K562 (cell line): ENCODE results near the gene EWSR1. TPM values are rescaled to one million over a fixed set of nuclear protein-coding genes. Genes with fewer than 3 reads are reported as not detected.

Source experiments
- ATF7 ChIP-seq: fragments of 450-650 bp; IDR thresholded peaks from 2 replicates; pipeline ENCODE4 v1.7.1; 2014; ENCODE audit warnings: mild to moderate bottlenecking, moderate library complexity
- BMI1 ChIP-seq: fragments of 150-350 bp; IDR thresholded peaks from 2 replicates; pipeline ENCODE4 v1.6.1; 2014; ENCODE audit warnings: low read length
- BRCA1 ChIP-seq, 2 experiments: fragments of 450-650 bp in 1 of 2; sonication (generic) in 1 of 2; formaldehyde crosslinking in 1 of 2; IDR thresholded peaks; 2 replicates each; pipeline versions ENCODE4 v1.5.0 to v1.6.1; 2017 to 2020; ENCODE audit warnings: mild to moderate bottlenecking in 1 of 2, missing genetic modification reagents in 1 of 2
- BRD4 ChIP-seq: fragments of 200-600 bp; sonication (generic); IDR thresholded peaks from 2 replicates; pipeline ENCODE4 v1.6.1; 2017; ENCODE audit warnings: inconsistent platforms
- CCAR2 ChIP-seq: fragments of 200-400 bp; formaldehyde crosslinking; IDR thresholded peaks from 2 replicates; pipeline ENCODE4 v1.6.1; 2017; ENCODE audit warnings: mild to moderate bottlenecking, low read depth, low read length
- EGR1 ChIP-seq: fragments of 450-650 bp; conservative IDR thresholded peaks from 2 replicates; pipeline ENCODE4 v1.6.1; 2017; ENCODE audit warnings: mild to moderate bottlenecking
- ETS2 ChIP-seq: IDR thresholded peaks from 2 replicates; pipeline ENCODE4 v1.6.1; 2016; ENCODE audit warnings: borderline replicate concordance, missing genetic modification characterization, mild to moderate bottlenecking, moderate library complexity, missing compliant biosample characterization; ENCODE audit not compliant: poor library complexity, severe bottlenecking
- FOS ChIP-seq: IDR thresholded peaks from 3 replicates; pipeline ENCODE4 v1.6.1; 2011; ENCODE audit not compliant: insufficient read length; ENCODE audit errors: extremely low read depth
- GABPB2 ChIP-seq: fragments of 250-450 bp; sonication (Bioruptor Pico); conservative IDR thresholded peaks from 2 replicates; pipeline ENCODE4 v1.5.1; 2021; ENCODE audit warnings: mild to moderate bottlenecking
- GATA2 ChIP-seq: sonication (generic); formaldehyde crosslinking; IDR thresholded peaks from 2 replicates; pipeline ENCODE4 v1.4.0; 2020; ENCODE audit warnings: mild to moderate bottlenecking, missing genetic modification reagents
- HNRNPK ChIP-seq: fragments of 200-400 bp; formaldehyde crosslinking; IDR thresholded peaks from one replicate; pipeline ENCODE4 v1.6.1; 2018; ENCODE audit warnings: mild to moderate bottlenecking, low read depth, low read length; ENCODE audit not compliant: poor library complexity, severe bottlenecking
- HNRNPUL1 ChIP-seq: fragments of 200-400 bp; formaldehyde crosslinking; IDR thresholded peaks from 2 replicates; pipeline ENCODE4 v1.6.1; 2017; ENCODE audit warnings: low read length
- MAZ ChIP-seq, 2 experiments: fragments of 450-650 bp in 1 of 2; sonication (generic) in 1 of 2; formaldehyde crosslinking; IDR thresholded peaks in 1 of 2; conservative IDR thresholded peaks in 1 of 2; 2 replicates each; pipeline versions ENCODE4 v1.4.0 to v1.5.0; 2020; ENCODE audit warnings: mild to moderate bottlenecking in 1 of 2, missing genetic modification reagents in 1 of 2
- MBD1 ChIP-seq: fragments of 250-450 bp; sonication (Bioruptor Pico); IDR thresholded peaks from 2 replicates; pipeline ENCODE4 v1.8.0; 2022; ENCODE audit warnings: inconsistent platforms
- MCM5 ChIP-seq: fragments of 450-650 bp; IDR thresholded peaks from 2 replicates; pipeline ENCODE4 v1.6.1; 2016; ENCODE audit warnings: low read depth
- MYNN ChIP-seq, 2 experiments: sonication (generic); formaldehyde crosslinking in 1 of 2; IDR thresholded peaks; 2 replicates each; pipeline versions ENCODE4 v1.5.0 to v1.6.1; 2016 to 2020; ENCODE audit warnings: antibody characterized with exemption in 1 of 2, missing genetic modification reagents in 1 of 2
- RBM39 ChIP-seq: fragments of 200-400 bp; formaldehyde crosslinking; optimal IDR thresholded peaks from 2 replicates; pipeline ENCODE3; 2018; ENCODE audit warnings: low read depth, low read length
- SAP30 ChIP-seq: fragments of 200-600 bp; sonication (generic); IDR thresholded peaks from 2 replicates; pipeline ENCODE4 v1.6.1; 2012; ENCODE audit warnings: borderline replicate concordance, low read depth, mild to moderate bottlenecking, moderate library complexity, low read length, control low read depth, inconsistent platforms; ENCODE audit not compliant: insufficient read depth, poor library complexity, severe bottlenecking
- SIN3B ChIP-seq: fragments of 450-650 bp; IDR thresholded peaks from 2 replicates; pipeline ENCODE4 v1.6.1; 2017; ENCODE audit warnings: low read depth, mild to moderate bottlenecking, moderate library complexity
- SMARCB1 ChIP-seq: IDR thresholded peaks from 2 replicates; pipeline ENCODE4 v1.6.1; 2011; ENCODE audit warnings: improper control_type of control experiment, low read depth; ENCODE audit not compliant: insufficient read length
- SP2 ChIP-seq: IDR thresholded peaks from 2 replicates; pipeline ENCODE4 v1.6.1; 2011; ENCODE audit warnings: mild to moderate bottlenecking, low read depth, low read length, moderate library complexity; ENCODE audit not compliant: poor library complexity, severe bottlenecking; ENCODE audit errors: extremely low read depth
- TCFL5 ChIP-seq: fragments of 250-450 bp; sonication (Bioruptor Pico); conservative IDR thresholded peaks from 2 replicates; pipeline ENCODE4 v1.6.1; 2021; ENCODE audit warnings: mild to moderate bottlenecking, moderate library complexity, matching md5 sums
- U2AF1 ChIP-seq: fragments of 200-400 bp; formaldehyde crosslinking; optimal IDR thresholded peaks from 2 replicates; pipeline ENCODE3; 2017; ENCODE audit warnings: mild to moderate bottlenecking, low read depth, low read length, moderate library complexity
- ZBTB7A ChIP-seq: IDR thresholded peaks from 2 replicates; pipeline ENCODE4 v1.6.1; 2011; ENCODE audit warnings: low read depth, mild to moderate bottlenecking, low read length, moderate library complexity, borderline replicate concordance; ENCODE audit not compliant: control insufficient read depth
- ZFPM2 ChIP-seq: fragments of 250-450 bp; sonication (Bioruptor Pico); IDR thresholded peaks from 2 replicates; pipeline ENCODE4 v1.5.1; 2022; ENCODE audit warnings: mild to moderate bottlenecking
- ZNF134 ChIP-seq: fragments of 250-450 bp; sonication (Bioruptor Pico); conservative IDR thresholded peaks from 2 replicates; pipeline ENCODE4 v1.4.0; 2020
- ZNF184 ChIP-seq: sonication (generic); formaldehyde crosslinking; IDR thresholded peaks from 2 replicates; pipeline ENCODE4 v1.5.0; 2020; ENCODE audit warnings: missing genetic modification reagents
- ZNF224 ChIP-seq: sonication (generic); formaldehyde crosslinking; IDR thresholded peaks from 2 replicates; pipeline ENCODE4 v1.8.0; 2022; ENCODE audit warnings: mild to moderate bottlenecking, missing genetic modification reagents
- ZNF41 ChIP-seq: fragments of 250-450 bp; sonication (Bioruptor Pico); conservative IDR thresholded peaks from 2 replicates; pipeline ENCODE4 v1.4.0; 2020; ENCODE audit warnings: mild to moderate bottlenecking
- ZNF57 ChIP-seq: fragments of 450-650 bp; formaldehyde crosslinking; IDR thresholded peaks from 2 replicates; pipeline ENCODE4 v1.4.0; 2020; ENCODE audit warnings: mild to moderate bottlenecking, moderate library complexity
- polyA plus RNA-seq, 8 experiments: library from polyadenylated mRNA; depleted of rRNA in 4 of 8; stranded (reverse) in 5 of 8; unstranded in 3 of 8; fragments of >200 nt; fragmentation: Nextera tagmentation in 2 of 8; fragmentation: Illumina TruSeq in 1 of 8; extraction: Ambion mirVana in 2 of 8; extraction: Trizol in 1 of 8; gene quantifications; 2 replicates each; pipeline versions ENCODE4 v1.2.1 to v1.2.3, GENCODE V29; 2011 to 2014; ENCODE audit warnings: inconsistent platforms in 1 of 8, missing spikeins in 1 of 8
- total RNA-seq, 7 experiments: library from RNA; depleted of rRNA in 6 of 7; stranded (reverse); fragments of >200 nt in 6 of 7; fragmentation: Illumina TruSeq in 2 of 7; extraction: Trizol in 2 of 7; gene quantifications; 2 replicates each; pipeline versions ENCODE4 v1.2.1 to v1.2.3, GENCODE V29; 2011 to 2021; ENCODE audit warnings: low replicate concordance in 1 of 7
- TF ChIP-seq, protein P1 (sequence below): sonication (generic); formaldehyde crosslinking; IDR thresholded peaks from 2 replicates; pipeline ENCODE4 v1.9.0; 2022; ENCODE audit warnings: mild to moderate bottlenecking, missing genetic modification reagents

The EWSR1 gene
- total and polyA plus RNA-seq, 9 of the 15 experiments (the other 6 are each of a cell fraction or from before 2014, with no cell fraction given) = 83.3 to 450 (median 239) TPM

GRCh38 chr22:29310863-29311339 is 42.8 kb downstream of the EWSR1 start (continued):
- TF ChIP-seq ZBTB7A (peak; percentile 89), SMARCB1 (no peak), ZNF134 (CRISPR knock-in tag) (no peak), SAP30 (peak; percentile 37), HNRNPUL1 (no peak), RBM39 (no peak), ZNF41 (CRISPR knock-in tag) (no peak), GATA2 (CRISPR knock-in tag) (no peak), MYNN (IDR thresholded peaks at IDR 0.05) (no peak), MYNN (CRISPR knock-in tag; IDR thresholded peaks at IDR 0.05) (no peak), MAZ (CRISPR knock-in tag; conservative IDR thresholded peaks at IDR 0.05 in 1 of 2, IDR thresholded peaks at IDR 0.05 in 1 of 2) (peak; percentile 61 to 71; a peak in 3 of 4 replicates), MBD1 (CRISPR knock-in tag) (no peak), HNRNPK (no peak), U2AF1 (no peak), FOS (peak; percentile 41), EGR1 (peak; percentile 85), SIN3B (no peak), GABPB2 (CRISPR knock-in tag) (no peak), ZNF224 (CRISPR knock-in tag) (no peak), ZNF57 (CRISPR knock-in tag) (no peak), BRD4 (no peak), ATF7 (peak; percentile 34; the same call in 1 of the 2 replicates), CCAR2 (no peak), BRCA1 (IDR thresholded peaks at IDR 0.05) (no peak), BRCA1 (CRISPR knock-in tag; IDR thresholded peaks at IDR 0.05) (no peak), ZNF184 (CRISPR knock-in tag) (no peak), TCFL5 (CRISPR knock-in tag) (no peak), BMI1 (peak; percentile 76; the same call in 1 of the 2 replicates), MCM5 (no peak), SP2 (no peak), ETS2 (tag) (no peak), ZFPM2 (no peak)
- TF ChIP-seq, protein P1, sequence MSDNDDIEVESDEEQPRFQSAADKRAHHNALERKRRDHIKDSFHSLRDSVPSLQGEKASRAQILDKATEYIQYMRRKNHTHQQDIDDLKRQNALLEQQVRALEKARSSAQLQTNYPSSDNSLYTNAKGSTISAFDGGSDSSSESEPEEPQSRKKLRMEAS (CRISPR knock-in tag) = no peak
